ENCODE measurements around the gene PALD1.

GRCh38 chr10:70587045-70587658 lies 108.6 kb downstream of the PALD1 start:
- TF ChIP-seq CTCF (IDR thresholded peaks at IDR 0.05) (no peak), POLR2A (IDR thresholded peaks at IDR 0.05) (no peak)

Measured in body of pancreas (tissue), 4 donors.